ENCODE data around the gene MIA2. TPM values are rescaled to one million over a fixed set of nuclear protein-coding genes. Genes with fewer than 3 reads are reported as not detected.

MIA2 gene
- total and polyA plus RNA-seq, 5 donors from 2014 or later = 21.1 to 26.2 (median 21.9) TPM

- peaks cover 11 to 15% of the 10 kb centered on the region in 2 experiments for H3K9me3 ChIP-seq (ENCODE audit: control insufficient read depth in 2 of 2, low read length in 2 of 2)
- no peaks in the 10 kb centered on the region for H3K27me3 ChIP-seq (ENCODE audit: control insufficient read depth, insufficient read depth, low read length)
- Mint-ChIP-seq H3K9me3 (peaks cover 0 to 34% (median 8%) of the 10 kb centered on the region in 7 donors), H3K4me1 (peaks cover 5 to 24% (median 9%) of the 10 kb centered on the region in 4 donors), H3K4me3 (no peak overlapping the region), H3K27ac (peak overlapping the region in 1 of 3 donors; percentile 12), H3K36me3 (peaks cover 54% of the 10 kb centered on the region), H3K27me3 (no peaks in the 10 kb centered on the region)
- no peak overlapping the region for H3K27ac ChIP-seq (ENCODE audit: insufficient read depth, low read length, poor library complexity, severe bottlenecking)
- ATAC-seq (ENCODE audit: low read depth in 2 of 2) = no peak
- H3K4me1 ChIP-seq (ENCODE audit: control insufficient read depth, insufficient read depth, low read length, poor library complexity, severe bottlenecking) = no peaks in the 10 kb centered on the region
- H3K4me3 ChIP-seq (ENCODE audit: low read depth, low read length) = no peak overlapping the region
- peaks cover 18% of the 10 kb centered on the region for H3K36me3 ChIP-seq (ENCODE audit: control insufficient read depth, insufficient read depth, low read length)
- no peak for DNase-seq
Observed at GRCh38 chr14:39366460-39367386, 133.0 kb downstream of the MIA2 start.

GRCh38 chr14:39367387-39367751, 133.7 kb downstream of the MIA2 start:
- Histone ChIP-seq H3K27ac (ENCODE audit: insufficient read depth, low read length, poor library complexity, severe bottlenecking) (no peak overlapping the region), H3K36me3 (ENCODE audit: control insufficient read depth, insufficient read depth, low read length) (peaks cover 18% of the 10 kb centered on the region), H3K9me3 (ENCODE audit: control insufficient read depth in 2 of 2, low read length in 2 of 2) (peaks cover 11 to 15% of the 10 kb centered on the region in 2 experiments), H3K4me3 (ENCODE audit: low read depth, low read length) (no peak overlapping the region), H3K27me3 (ENCODE audit: control insufficient read depth, insufficient read depth, low read length) (no peaks in the 10 kb centered on the region), H3K4me1 (ENCODE audit: control insufficient read depth, insufficient read depth, low read length, poor library complexity, severe bottlenecking) (no peaks in the 10 kb centered on the region)
- H3K9me3 Mint-ChIP-seq = peaks cover 0 to 34% (median 6%) of the 10 kb centered on the region in 7 donors
- H3K4me3 Mint-ChIP-seq = no peak overlapping the region
- ATAC-seq (ENCODE audit: low read depth in 2 of 2) = no peak
- H3K27ac Mint-ChIP-seq = peak overlapping the region in 1 of 3 donors; percentile 9
- DNase-seq = no peak
- H3K36me3 Mint-ChIP-seq = peaks cover 51% of the 10 kb centered on the region
- H3K27me3 Mint-ChIP-seq = no peaks in the 10 kb centered on the region
- peaks cover 5 to 22% (median 9%) of the 10 kb centered on the region in 4 donors for H3K4me1 Mint-ChIP-seq

- Mint-ChIP-seq H3K27me3 (no peaks in the 10 kb centered on the region), H3K4me1 (peaks cover 5 to 16% (median 5%) of the 10 kb centered on the region in 4 donors), H3K27ac (peak overlapping the region in 1 of 3 donors; percentile 57), H3K36me3 (peaks cover 45% of the 10 kb centered on the region), H3K9me3 (peaks cover 0 to 24% (median 2%) of the 10 kb centered on the region in 7 donors), H3K4me3 (no peak overlapping the region)
- Histone ChIP-seq H3K27me3 (ENCODE audit: control insufficient read depth, insufficient read depth, low read length) (no peaks in the 10 kb centered on the region), H3K9me3 (ENCODE audit: control insufficient read depth in 2 of 2, low read length in 2 of 2) (peaks cover 11 to 12% of the 10 kb centered on the region in 2 experiments), H3K4me3 (ENCODE audit: low read depth, low read length) (no peak overlapping the region), H3K4me1 (ENCODE audit: control insufficient read depth, insufficient read depth, low read length, poor library complexity, severe bottlenecking) (no peaks in the 10 kb centered on the region), H3K36me3 (ENCODE audit: control insufficient read depth, insufficient read depth, low read length) (peaks cover 12% of the 10 kb centered on the region), H3K27ac (ENCODE audit: insufficient read depth, low read length, poor library complexity, severe bottlenecking) (no peak overlapping the region)
- ATAC-seq (ENCODE audit: low read depth in 2 of 2) (no peak), DNase-seq (peak in 2 of 3 donors; percentile 12 to 40)
Observed at GRCh38 chr14:39368261-39368959, 134.7 kb downstream of the MIA2 start.

GRCh38 chr14:39369029-39369428, 135.3 kb downstream of the MIA2 start:
- no peaks in the 10 kb centered on the region for H3K4me1 ChIP-seq (ENCODE audit: control insufficient read depth, insufficient read depth, low read length, poor library complexity, severe bottlenecking)
- H3K9me3 ChIP-seq (ENCODE audit: control insufficient read depth in 2 of 2, low read length in 2 of 2) = peaks cover 9 to 11% of the 10 kb centered on the region in 2 experiments
- Mint-ChIP-seq H3K36me3 (peaks cover 42% of the 10 kb centered on the region), H3K27me3 (no peaks in the 10 kb centered on the region), H3K4me3 (no peak overlapping the region), H3K9me3 (peaks cover 0 to 18% (median 0%) of the 10 kb centered on the region in 7 donors), H3K4me1 (peaks cover 5 to 11% (median 5%) of the 10 kb centered on the region in 4 donors), H3K27ac (no peak overlapping the region)
- no peak overlapping the region for H3K27ac ChIP-seq (ENCODE audit: insufficient read depth, low read length, poor library complexity, severe bottlenecking)
- DNase-seq (no peak), ATAC-seq (ENCODE audit: low read depth in 2 of 2) (no peak)
- H3K36me3 ChIP-seq (ENCODE audit: control insufficient read depth, insufficient read depth, low read length) = peaks cover 7% of the 10 kb centered on the region
- H3K4me3 ChIP-seq (ENCODE audit: low read depth, low read length) = no peak overlapping the region
- no peaks in the 10 kb centered on the region for H3K27me3 ChIP-seq (ENCODE audit: control insufficient read depth, insufficient read depth, low read length)

GRCh38 chr14:39370415-39370814, 136.7 kb downstream of the MIA2 start:
- DNase-seq = no peak
- Mint-ChIP-seq H3K4me3 (no peak overlapping the region), H3K27ac (no peak overlapping the region)

GRCh38 chr14:39372656-39373055, 138.9 kb downstream of the MIA2 start:
- no peak for DNase-seq
- no peak for ATAC-seq (ENCODE audit: low read depth in 2 of 2)
- no peak overlapping the region for H3K4me3 Mint-ChIP-seq
- peaks cover 0 to 1% (median 0%) of the 10 kb centered on the region in 7 donors for H3K9me3 Mint-ChIP-seq
- no peak overlapping the region for H3K27ac ChIP-seq (ENCODE audit: insufficient read depth, low read length, poor library complexity, severe bottlenecking)
- no peaks in the 10 kb centered on the region for H3K27me3 Mint-ChIP-seq
- no peak overlapping the region for H3K27ac Mint-ChIP-seq
- peaks cover 2% of the 10 kb centered on the region for H3K36me3 ChIP-seq (ENCODE audit: control insufficient read depth, insufficient read depth, low read length)
- H3K36me3 Mint-ChIP-seq = peaks cover 27% of the 10 kb centered on the region
- H3K27me3 ChIP-seq (ENCODE audit: control insufficient read depth, insufficient read depth, low read length) = no peaks in the 10 kb centered on the region
- H3K9me3 ChIP-seq (ENCODE audit: control insufficient read depth in 2 of 2, low read length in 2 of 2) = no peaks in the 10 kb centered on the region
- H3K4me3 ChIP-seq (ENCODE audit: low read depth, low read length) = no peak overlapping the region
- no peaks in the 10 kb centered on the region for H3K4me1 ChIP-seq (ENCODE audit: control insufficient read depth, insufficient read depth, low read length, poor library complexity, severe bottlenecking)
- peaks cover under 1 to 9% (median 3%) of the 10 kb centered on the region in 4 donors for H3K4me1 Mint-ChIP-seq

More at GRCh38 chr14:39370415-39370814, 136.7 kb downstream of the MIA2 start:
- Mint-ChIP-seq H3K27me3 (no peaks in the 10 kb centered on the region), H3K9me3 (peaks cover 0 to 6% (median 0%) of the 10 kb centered on the region in 7 donors), H3K4me1 (peaks cover 5 to 11% (median 6%) of the 10 kb centered on the region in 4 donors), H3K36me3 (peaks cover 33% of the 10 kb centered on the region)
- Histone ChIP-seq H3K27ac (ENCODE audit: insufficient read depth, low read length, poor library complexity, severe bottlenecking) (no peak overlapping the region), H3K36me3 (ENCODE audit: control insufficient read depth, insufficient read depth, low read length) (peaks cover 2% of the 10 kb centered on the region), H3K4me1 (ENCODE audit: control insufficient read depth, insufficient read depth, low read length, poor library complexity, severe bottlenecking) (no peaks in the 10 kb centered on the region), H3K9me3 (ENCODE audit: control insufficient read depth in 2 of 2, low read length in 2 of 2) (peaks cover under 1 to 1% of the 10 kb centered on the region in 2 experiments), H3K4me3 (ENCODE audit: low read depth, low read length) (no peak overlapping the region), H3K27me3 (ENCODE audit: control insufficient read depth, insufficient read depth, low read length) (no peaks in the 10 kb centered on the region)
- ATAC-seq (ENCODE audit: low read depth in 2 of 2) = no peak

- H3K27me3 ChIP-seq (ENCODE audit: control insufficient read depth, insufficient read depth, low read length) = no peaks in the 10 kb centered on the region
- no peaks in the 10 kb centered on the region for H3K9me3 ChIP-seq (ENCODE audit: control insufficient read depth in 2 of 2, low read length in 2 of 2)
- Mint-ChIP-seq H3K27ac (no peak overlapping the region), H3K9me3 (peaks cover 0 to 1% (median 0%) of the 10 kb centered on the region in 7 donors), H3K27me3 (no peaks in the 10 kb centered on the region), H3K4me3 (no peak overlapping the region), H3K36me3 (peaks cover 23% of the 10 kb centered on the region), H3K4me1 (peaks cover 0 to 5% (median 0%) of the 10 kb centered on the region in 4 donors)
- DNase-seq (no peak), ATAC-seq (ENCODE audit: low read depth in 2 of 2) (no peak)
- no peak overlapping the region for H3K27ac ChIP-seq (ENCODE audit: insufficient read depth, low read length, poor library complexity, severe bottlenecking)
- no peak overlapping the region for H3K4me3 ChIP-seq (ENCODE audit: low read depth, low read length)
- peaks cover 2% of the 10 kb centered on the region for H3K36me3 ChIP-seq (ENCODE audit: control insufficient read depth, insufficient read depth, low read length)
- no peaks in the 10 kb centered on the region for H3K4me1 ChIP-seq (ENCODE audit: control insufficient read depth, insufficient read depth, low read length, poor library complexity, severe bottlenecking)
Observed at GRCh38 chr14:39374851-39375250, 141.1 kb downstream of the MIA2 start.
